Activated CD4-positive, CD25-positive, alpha-beta regulatory T cell treated with anti-CD3 and anti-CD28 coated beads, Interleukin-2, amount 50 U/mL, for 24 hours (primary cell): Measurements from ENCODE around the gene ADARB2.

ENCODE experiments used
- ATAC-seq, 2 donors: fragments of 150-1000 bp; cut with Tn5 transposase; one replicate each; pipeline ENCODE4 v1.10.0; 2021; ENCODE audit warnings: mild to moderate bottlenecking in 1 of 2, moderate library complexity in 1 of 2

The ADARB2 gene

DNA sequence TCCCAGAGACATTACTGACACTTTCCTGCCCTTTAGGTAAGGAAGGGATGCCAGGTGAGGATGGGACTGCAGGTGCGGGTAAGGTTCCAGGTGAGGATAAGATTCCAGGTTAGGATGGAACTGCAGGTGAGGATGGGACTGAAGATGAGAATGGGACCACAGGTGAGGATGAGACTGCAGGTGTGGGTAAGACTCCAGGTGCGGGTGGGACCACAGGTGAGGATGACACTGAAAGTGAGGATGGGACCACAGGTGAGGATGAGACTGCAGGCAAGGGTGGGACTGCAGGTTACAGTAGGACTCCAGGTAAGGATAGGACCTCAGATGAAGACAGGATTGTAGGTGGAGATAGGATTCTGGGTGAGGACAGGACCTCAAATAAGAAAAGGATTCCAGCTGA, 358.9 kb downstream of the ADARB2 start:
- no peak for ATAC-seq

DNA sequence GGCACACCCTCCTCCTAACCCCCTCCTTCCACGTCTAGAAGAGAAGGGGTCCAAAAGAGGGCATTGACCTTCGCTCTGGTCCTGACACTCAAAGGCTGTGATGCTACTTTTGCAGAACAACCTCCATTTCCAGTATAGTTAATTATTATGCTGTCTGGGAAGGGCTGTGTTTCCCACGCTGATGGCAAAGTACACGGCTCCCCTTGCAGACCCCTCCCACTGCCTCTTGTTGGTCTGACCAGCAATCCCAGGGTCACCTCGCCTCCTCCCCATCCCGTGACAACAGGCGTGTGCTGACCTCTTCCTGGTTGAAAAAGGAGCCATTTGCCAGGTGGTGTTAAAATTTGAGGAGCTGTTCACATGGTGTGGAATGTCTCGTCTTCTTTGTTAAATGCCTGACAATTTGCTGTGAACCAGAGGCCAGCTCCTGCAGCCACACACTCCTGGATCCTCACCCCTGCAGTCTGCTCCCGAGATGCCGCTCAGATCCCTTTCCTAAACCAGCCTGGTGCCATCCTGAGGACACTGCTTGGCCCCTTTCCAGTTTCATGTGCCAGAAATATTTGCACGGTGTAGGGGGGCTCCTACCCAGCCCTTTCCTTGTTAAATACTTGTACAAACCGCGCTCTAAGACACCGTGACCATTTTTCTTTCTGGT, 359.5 kb downstream of the ADARB2 start:
- ATAC-seq, result no peak

DNA sequence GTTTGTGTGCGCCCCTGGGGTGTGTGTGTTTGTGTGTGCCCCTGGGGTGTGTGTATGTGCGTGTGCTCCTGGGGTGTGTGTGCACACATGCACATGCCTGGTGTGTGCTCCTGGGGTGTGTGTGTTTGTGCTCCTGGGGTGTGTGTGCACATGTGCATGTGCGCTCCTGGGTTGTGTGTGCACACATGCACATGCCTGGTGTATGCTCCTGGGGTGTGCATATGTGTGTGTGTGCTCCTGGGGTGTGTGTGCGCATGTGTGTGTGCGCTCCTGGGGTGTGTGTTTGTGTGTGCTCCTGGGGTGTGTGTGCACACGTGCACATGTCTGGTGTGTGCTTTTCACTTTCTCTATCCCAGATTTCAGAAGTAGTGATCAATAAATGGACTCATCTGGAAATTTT, 360.1 kb downstream of the ADARB2 start:
- no peak for ATAC-seq

DNA sequence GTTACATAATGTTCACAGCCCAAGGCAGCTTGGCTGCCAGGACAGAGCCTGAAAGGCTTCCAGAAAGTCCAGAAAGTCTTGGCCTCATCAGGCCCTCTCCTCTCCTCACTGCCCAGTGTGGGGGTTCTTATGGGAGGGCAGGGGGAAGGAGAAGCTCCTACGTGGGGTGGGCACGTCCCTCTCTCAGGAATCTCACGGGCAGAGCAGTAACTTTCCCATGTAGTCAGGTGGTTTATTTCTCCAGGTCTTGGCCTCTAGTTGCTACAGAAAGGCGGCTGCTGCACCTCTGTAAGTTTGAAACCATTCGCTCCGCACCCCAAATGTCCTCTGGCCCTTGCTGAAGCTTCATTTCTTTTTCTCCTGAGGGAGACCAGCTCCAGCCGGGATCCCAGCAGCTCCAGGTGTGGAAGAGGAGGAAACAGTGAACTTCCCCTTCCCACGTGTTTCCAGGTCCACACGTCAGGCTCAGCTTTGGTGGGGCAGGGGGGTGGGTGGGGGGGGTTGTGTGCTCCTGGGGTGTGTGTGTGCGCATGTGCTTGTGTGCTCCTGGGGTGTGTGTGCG, 360.9 kb downstream of the ADARB2 start:
- no peak for ATAC-seq

DNA sequence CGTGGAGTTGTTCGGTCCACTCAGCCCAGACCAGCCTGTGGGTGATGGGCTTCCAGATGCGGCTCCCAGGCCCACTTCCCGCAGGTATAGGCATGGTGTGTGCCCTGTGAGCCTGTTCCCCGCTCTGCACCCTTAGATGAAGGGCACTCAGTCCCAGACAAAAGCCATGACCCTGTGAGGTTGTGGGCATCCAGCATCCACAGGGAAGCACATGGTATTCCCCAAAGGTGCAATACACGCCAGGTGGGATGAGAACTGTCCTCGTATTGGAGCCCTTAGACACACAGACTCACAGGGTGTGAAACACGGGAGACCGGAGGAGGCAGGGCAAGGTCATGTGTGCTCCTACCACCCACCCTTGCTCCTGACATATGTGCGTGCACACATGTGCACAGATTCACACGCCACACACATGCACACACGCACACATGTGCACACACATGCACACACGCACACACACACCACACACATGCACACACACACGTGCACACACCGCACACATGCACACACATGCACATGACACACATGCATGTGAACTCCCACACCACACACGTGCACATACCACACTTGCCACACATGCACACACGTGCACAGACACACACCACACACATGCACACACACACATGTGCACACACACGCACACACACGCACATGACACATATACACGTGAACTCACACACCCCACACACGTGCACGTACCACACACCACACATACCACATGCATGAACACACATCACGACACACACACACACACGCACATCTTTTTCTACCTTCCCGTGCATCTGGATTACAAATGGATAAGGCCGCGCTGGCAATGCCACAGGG, 361.8 kb downstream of the ADARB2 start:
- ATAC-seq, result no peak

DNA sequence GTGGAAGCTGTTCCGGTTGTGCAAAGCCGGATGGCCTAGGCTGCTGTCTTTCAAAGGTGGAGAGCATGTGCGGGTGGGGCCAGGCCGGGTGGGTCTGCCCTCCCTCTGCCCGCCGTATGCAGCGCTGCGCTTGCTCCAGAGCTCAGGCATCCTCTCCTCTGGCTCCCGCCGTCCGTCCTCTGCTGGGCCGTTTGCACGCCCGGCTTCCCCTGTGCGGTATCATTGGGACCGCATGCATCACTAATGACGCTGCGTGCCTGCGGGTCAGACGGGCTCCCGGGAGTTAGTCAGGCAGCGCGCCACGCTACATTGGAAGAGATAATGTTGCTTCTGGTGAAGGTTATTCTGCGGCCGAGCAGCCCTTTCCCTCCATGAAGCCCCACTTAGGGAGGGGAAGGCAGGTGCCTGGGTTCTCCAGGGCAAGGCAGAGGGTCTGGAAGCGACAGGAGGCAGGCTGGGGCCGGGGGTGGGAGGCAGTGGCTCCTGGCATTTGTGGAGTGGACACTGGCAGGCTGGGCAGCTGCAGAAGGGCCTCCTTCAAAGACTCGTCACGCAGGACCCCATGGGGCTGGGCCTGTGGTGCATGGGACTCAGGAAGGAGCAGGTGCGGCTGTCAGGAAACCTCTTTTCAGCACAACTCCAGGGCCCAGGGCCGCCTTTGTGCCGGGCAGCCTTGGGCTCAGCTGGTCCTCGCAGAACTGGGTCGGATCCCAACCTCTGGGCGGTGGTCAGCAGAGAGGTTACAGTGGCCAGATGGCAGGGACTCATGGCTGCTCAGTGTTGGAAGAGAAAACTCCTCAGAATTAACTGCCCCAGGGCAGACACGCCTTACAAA, 362.6 kb downstream of the ADARB2 start:
- no peak for ATAC-seq

DNA sequence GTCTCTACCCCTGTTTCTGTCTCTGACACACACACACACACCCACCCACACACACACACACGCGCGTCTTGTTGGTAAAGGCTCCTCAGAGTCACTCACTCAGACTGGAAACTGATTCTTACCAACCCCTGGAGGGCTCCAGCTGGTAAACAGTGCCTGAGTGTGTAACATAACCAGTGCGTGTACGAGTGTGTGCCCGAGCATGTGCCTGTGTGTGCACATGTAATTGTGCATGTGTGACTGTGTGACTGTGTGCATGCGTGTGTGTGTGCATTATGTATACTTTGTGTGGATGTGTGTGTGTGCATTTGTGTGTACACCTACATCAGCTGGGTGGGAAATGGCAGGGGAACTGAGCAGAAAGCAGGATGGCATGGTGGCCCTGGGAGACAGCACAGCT, 364.0 kb downstream of the ADARB2 start:
- no peak for ATAC-seq

DNA sequence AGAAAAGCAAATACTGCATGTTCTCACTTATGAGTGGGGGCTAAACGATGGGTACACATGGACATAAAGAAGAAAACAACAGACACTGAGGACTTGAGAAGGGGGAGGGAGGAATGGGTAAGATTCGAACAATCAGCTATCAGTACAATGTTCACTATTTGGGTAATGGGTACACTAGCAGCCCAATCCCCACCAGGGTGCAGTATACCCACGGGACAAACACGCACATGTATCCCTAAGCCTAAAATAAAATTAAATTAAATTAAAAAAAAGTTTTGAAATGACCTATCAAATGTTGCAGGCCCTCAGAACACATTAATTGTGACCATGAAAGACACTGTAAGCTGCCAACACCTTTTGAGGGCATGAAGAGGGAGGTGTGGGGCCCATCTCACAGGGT, 365.1 kb downstream of the ADARB2 start:
- ATAC-seq, result no peak

DNA sequence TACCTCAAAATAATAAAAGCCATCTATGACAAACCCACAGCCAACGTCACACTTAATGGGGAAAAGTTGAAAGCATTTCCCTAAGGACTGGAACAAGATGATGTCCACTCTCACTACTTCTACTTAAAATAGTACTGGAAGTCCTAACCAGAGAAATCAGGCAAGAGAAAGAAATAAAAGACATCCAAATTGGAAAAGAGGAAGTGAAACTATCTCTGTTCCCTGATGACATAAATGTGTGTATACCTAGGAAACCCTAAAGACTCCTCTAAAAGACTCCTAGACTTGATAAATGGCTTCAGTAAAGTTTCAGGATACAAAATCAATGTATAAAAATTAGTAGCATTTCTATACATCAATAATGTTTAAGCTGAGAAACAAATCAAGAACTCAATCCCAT, 367.0 kb downstream of the ADARB2 start:
- no peak for ATAC-seq

DNA sequence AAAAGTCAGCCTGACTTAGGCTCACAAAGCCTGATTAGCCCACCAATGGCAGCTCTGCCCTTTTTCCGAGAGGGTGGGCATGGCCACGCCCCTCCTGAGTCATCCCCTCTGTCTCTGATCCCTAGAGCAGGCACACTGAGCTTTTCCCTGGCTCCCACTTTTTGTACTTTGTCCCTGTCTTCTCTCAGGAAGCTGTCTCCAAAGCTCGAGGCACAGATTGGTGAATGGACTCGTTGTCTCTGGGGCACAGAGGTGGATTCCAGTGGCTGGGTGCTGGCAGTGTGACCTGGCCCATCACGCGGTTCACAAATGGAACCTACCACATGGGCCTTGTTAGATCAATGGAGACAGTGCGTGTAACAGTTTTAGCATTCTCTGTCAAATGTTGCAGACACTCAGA, 367.7 kb downstream of the ADARB2 start:
- no peak for ATAC-seq

DNA sequence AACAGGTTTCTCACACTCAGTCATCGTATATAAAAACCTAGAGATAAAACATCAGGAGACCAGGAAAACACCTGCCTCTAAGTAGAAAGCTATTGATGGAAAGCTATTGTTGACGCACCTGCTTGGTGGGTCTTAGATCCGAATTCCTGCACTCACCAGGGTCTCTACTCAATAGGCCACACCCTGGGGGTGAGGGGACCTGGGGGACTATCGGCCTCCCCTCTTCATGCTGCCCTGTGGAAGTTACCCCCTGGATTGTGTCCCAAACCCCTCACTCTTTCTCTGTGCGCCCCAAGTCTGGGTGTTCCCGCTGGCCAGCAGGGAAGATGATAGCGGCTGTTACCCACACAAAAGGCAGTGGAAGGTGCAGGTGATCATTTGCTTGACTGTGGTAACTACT, 368.1 kb downstream of the ADARB2 start:
- ATAC-seq, result no peak

DNA sequence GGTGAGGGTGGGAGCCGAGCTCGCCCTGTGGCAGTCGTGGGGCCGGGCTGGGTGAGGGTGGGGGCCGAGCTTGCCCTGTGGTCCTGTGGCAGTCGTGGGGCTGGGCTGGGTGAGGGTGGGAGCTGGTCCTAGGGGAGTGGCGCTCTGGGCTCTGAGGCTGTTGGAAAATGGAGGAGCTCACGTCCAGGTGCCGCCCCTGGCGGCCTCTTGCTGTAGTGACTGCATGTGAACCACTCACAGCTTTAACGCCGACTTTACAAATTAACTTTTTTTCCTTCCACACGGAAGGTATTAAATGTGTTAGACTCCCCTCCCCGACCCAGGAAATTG, 368.5 kb downstream of the ADARB2 start:
- peak; percentile 41 to 58 for ATAC-seq

DNA sequence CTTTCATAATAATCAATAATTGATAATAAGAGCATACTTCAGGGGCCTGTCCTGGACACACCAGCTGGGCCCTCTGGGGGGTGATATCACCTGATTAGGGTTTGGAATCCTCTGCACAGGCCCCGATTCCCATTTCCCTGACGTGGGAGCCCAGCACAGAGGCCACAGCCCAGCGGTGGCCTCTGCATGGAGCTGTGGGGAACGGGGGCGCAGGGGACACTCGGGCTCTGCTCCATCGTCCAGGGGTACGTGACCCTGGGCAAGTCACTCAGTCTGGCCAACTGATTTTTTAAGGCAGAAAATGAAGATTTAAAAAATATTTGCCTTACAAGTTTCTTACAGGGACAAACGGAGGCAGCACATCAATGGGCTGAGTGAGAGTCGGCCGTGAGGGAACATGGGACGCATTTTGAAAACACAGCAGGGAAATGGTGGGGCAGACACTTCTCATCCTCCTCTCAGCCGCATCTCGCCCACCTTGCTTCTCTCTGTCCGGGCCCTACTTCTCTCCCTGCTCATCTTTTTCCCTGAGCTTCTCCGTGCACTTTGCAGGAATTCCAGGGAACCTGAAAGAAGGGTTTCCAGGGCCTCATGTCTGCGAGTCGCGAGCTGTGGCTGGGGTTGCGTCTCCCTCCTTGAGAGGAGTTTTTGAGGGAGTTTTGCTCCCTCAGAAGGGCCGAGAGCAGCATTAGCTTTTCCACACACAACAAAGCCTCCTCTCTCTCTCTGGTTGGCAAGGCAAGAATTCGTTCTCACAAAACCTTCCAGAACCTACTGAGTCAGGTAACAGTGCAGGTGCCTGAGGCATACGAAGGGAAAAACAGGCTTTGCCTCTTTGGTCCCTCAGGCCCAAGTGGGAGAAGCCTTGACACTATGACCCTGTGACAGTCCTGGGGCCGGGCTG, 369.1 kb downstream of the ADARB2 start:
- no peak for ATAC-seq

DNA sequence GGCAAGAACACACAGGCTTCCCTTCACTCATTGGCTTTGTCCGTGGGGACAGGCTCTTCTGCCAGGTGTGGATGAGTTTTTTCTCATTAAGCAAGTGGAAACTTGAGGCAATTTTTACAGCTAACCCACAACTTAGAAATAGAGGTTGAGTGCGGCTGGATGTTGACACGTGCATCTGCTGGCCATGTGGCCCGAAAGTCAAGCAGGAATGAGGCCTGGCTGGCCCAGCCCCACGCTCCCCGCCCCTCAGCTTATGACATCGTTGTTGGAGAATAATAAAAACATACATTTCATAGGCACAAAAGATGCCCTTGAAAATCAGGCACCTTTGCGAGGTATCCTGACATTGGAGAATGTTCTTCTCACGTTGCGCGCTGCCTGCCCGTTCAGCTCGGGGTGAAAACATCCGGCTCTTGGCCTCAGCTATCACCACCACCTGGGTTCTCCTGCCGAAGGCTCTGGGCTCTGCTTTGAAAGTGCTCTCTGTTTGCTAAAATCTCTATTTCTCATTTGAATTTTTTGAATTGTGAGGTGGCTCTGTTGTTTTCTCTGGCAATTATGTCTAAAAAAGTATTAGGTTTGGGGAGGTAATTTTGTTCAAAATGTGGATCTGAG, 370.4 kb downstream of the ADARB2 start:
- ATAC-seq, result no peak

DNA sequence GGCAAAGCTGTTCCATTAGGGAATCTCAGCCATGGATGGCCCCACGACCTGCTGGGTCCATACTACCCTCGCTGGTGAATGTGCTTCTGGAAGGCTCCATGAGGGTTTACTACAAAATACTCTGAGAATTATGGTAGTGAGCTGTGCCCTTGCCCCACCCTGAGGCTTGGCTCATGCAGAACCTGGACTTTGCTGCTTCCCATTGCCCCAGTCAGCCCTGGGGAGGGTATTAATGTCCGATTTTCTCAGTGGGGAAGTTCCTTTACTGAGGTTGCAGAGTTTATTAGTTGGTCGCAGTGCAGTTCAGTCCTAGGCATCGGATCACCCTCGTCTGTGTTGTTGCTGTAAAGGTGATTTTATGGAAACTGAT, 371.0 kb downstream of the ADARB2 start:
- ATAC-seq, result no peak

DNA sequence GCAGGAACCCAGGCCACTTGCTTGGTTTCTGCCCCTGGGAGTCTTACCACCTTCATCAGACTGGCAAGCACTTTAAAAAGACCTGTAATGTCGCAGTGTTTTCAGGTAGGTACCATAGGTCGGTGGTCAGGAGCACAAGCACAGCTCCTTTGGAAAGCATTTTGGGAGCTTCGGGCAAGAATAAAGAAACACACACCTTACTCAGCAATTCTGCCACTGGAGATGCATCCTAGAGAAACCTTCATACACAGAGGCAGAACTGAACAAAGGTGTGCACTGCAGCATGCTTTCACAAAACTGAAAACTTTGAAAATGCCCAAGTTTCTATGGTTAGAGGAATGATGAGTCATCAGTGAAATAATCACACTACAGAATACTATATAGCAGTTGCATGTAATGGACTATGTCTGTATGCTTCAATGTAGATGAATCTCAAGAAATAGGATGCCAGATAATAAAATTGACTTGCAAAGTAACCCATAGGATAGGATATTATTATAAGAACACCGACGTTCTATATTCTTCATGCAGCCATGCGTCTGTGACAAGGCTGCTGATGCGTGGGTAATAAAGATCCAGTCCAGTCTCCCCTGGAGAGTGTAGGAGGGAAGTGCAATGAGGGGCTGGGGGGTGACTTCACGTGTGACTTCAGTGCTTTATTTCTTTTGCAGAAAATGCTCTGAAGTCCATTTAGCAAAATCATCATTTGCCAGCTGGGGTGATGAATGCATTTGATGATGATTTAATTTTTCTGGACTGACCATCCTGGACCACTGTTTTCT, 371.6 kb downstream of the ADARB2 start:
- no peak for ATAC-seq

DNA sequence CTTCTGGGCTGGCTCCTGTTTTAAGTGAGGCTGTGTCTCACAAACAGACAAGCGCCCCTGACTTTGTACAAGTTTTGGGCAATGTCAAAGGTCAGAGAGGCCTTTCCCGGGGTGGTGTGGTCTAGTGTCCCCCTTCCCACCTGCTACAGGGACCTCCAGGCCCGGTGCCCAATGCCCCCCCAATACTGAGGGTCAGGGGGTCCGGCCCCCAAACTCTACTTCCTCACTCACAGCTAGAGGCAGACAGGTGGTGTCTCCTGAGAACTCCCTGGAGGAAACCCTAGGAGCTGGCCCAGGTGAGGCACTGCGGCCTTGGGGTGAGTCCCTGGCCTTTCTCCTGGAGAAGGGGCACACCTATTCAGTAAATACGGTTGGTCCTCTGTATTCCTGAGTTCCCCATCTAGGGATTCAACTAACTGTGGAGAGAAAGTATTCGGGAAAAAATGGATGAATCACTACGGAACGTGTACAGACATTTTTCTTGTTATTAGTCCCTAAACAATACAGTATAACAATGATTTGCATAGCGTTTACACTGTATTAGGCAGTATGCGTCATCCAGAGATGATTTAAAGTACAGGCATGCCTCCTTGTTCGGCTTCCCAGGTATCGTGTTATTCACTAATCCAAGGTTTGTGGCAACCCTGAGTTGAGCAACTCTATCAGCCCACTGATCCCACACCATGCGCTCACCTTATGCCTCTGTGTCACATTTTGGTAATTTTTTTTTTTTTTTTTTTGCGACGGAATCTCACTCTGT, 373.0 kb downstream of the ADARB2 start:
- ATAC-seq, result no peak

DNA sequence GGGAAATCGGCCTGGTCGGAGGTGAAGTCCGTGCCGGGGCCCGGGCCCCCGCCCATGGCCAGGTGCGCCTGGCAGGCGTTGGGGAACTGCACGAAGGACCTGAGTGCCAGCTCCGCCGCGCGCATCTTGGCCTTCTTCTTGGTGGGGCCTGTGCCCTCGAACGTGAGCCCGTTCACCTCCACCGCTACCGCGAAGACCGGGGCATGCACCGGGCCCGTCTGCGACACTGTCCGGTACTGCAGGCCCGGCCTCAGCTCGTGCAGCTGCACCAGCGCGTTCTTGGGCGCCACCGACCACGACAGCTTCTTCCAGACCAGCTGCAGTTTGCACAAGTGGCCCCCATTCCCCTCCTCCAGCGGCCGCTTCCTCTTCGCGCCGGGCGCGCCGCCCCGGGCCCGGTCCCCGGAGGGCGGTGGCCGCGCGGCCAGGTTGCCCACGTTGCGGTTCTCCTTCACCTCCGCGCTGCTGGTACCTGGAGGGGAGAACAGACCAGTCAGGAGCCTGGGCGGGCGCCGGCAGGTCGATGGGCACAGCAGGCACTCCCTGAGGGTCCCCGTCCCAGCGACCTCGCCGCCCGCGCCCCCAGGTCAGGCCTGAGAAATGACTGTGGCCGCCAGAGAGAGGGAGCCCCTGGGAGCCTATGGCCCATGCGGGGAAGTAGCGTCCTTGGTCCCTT, 373.7 kb downstream of the ADARB2 start:
- no peak for ATAC-seq

DNA sequence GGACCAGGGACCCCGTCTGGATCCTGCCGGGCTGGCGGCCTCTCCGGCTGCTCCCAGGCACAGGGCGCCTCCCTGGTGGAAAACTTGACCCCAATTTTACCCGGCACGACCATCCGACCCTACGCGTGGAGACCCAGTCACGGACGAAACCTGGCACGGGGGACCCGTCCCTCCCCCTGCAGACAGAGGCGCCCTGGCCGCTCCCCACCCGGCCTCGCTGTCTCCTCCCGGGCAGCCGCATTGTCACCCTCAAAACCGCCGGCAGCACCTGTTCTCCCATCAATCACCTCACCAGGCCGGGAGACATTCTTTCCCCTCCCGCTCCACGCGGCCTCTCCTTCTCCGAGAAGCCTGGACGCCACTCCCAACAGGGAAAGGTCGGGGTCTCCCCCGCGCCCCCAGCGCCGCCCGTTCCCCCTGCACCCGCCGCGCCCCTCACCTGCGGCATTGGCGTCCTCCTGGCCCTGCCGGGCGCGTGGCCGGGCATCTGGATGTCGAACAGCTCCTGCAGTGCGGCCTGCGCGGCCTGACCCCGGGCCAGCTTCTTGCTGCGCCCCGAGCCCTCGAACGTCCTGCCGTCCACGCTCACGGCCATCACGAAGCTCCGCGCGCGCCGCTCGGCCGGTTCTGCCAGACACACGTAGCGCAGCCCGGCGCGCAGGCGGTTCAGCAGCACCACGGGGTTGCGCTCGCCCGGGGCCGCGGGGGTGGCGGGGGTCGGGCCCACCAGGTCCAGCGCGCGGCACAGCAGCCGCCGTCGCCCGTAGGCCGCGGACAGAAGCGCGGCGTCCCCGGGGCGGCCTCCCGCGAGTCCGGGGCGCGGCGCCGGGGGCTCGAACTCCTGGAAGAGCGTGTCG, 374.5 kb downstream of the ADARB2 start:
- ATAC-seq, result no peak
